A673 (cell line): Measurements from ENCODE around the gene S100A10. TPM values are rescaled to one million over a fixed set of nuclear protein-coding genes. Genes with fewer than 3 reads are reported as not detected.

ENCODE experiments used
- BruUV-seq: library from RNA; stranded (reverse); fragments of 400-500 nt; replicated peaks from 2 replicates; lab custom pipeline; 2021; lab: Mats Ljungman, UMichigan
- CTCF ChIA-PET: fragments of 300-600 bp; sonication (Branson Sonifier 250); formaldehyde crosslinking; loops from one replicate; lab custom pipeline; 2022; ENCODE audit warnings: antibody characterized with exemption; lab: Charles Lee
- POLR2A ChIA-PET: fragments of 300-600 bp; sonication (Branson Sonifier 250); formaldehyde crosslinking; loops from one replicate; lab custom pipeline; 2022; ENCODE audit warnings: antibody characterized with exemption; ENCODE audit not compliant: low non-redundant PET; lab: Charles Lee
- DNase-seq: peaks from one replicate; pipeline ENCODE4 v3.0.0-alpha.2; 2015; ENCODE audit warnings: low spot score
- H3K27ac ChIP-seq: fragments of 200-600 bp; sonication (generic); 2 replicates; pipeline ENCODE4 v1.5.1; 2016; ENCODE audit warnings: mixed run types, low read depth, mild to moderate bottlenecking, mixed read lengths, antibody characterized with exemption, low read length; ENCODE audit not compliant: poor library complexity, severe bottlenecking
- H3K27me3 ChIP-seq: fragments of 200-600 bp; sonication (generic); replicated peaks from 2 replicates; pipeline ENCODE4 v1.6.1; 2017; ENCODE audit warnings: mixed run types, low read depth, mild to moderate bottlenecking, mixed read lengths, antibody characterized with exemption, low read length; ENCODE audit not compliant: insufficient read depth, poor library complexity
- H3K36me3 ChIP-seq: fragments of 200-600 bp; sonication (generic); 2 replicates; pipeline ENCODE4 v1.6.1; 2016; ENCODE audit warnings: mixed run types, mild to moderate bottlenecking, mixed read lengths, antibody characterized with exemption, low read length; ENCODE audit not compliant: insufficient read depth, poor library complexity, severe bottlenecking
- H3K4me1 ChIP-seq: fragments of 200-600 bp; sonication (generic); 2 replicates; pipeline ENCODE4 v1.6.1; 2017; ENCODE audit warnings: mixed run types, mild to moderate bottlenecking, mixed read lengths, antibody characterized with exemption, low read length; ENCODE audit not compliant: insufficient read depth, poor library complexity, severe bottlenecking
- H3K4me3 ChIP-seq: fragments of 200-600 bp; sonication (generic); 2 replicates; pipeline ENCODE4 v1.5.1; 2016; ENCODE audit warnings: low read depth, mixed run types, mild to moderate bottlenecking, mixed read lengths, low read length; ENCODE audit not compliant: poor library complexity, severe bottlenecking
- H3K9me3 ChIP-seq: fragments of 200-600 bp; sonication (generic); 2 replicates; pipeline ENCODE4 v1.6.1; 2016; ENCODE audit warnings: mixed run types, low read depth, mild to moderate bottlenecking, mixed read lengths, antibody characterized with exemption, low read length; ENCODE audit not compliant: poor library complexity, severe bottlenecking
- EZH2 ChIP-seq: fragments of 200-600 bp; sonication (generic); IDR thresholded peaks from 2 replicates; pipeline ENCODE4 v1.6.1; 2017; ENCODE audit warnings: borderline replicate concordance, low read depth, mild to moderate bottlenecking, mixed read lengths, antibody characterized with exemption, low read length; ENCODE audit not compliant: poor library complexity, severe bottlenecking
- intact Hi-C: fragments of 100-400 bp; cut with micrococcal nuclease; formaldehyde crosslinking; loops from one replicate; pipeline ENCODE4 v1.10.0; 2022; ENCODE audit not compliant: unreplicated experiment
- total RNA-seq: library from RNA; stranded (reverse); gene quantifications from 2 replicates; pipeline ENCODE4 v1.2.3, GENCODE V29; 2021
- TF ChIP-seq, protein P1 (sequence below): fragments of 300-800, 200-600 bp; sonication (generic); conservative IDR thresholded peaks from 2 replicates; pipeline ENCODE4 v1.5.1; 2017; ENCODE audit warnings: low read depth, mild to moderate bottlenecking, antibody characterized with exemption, low read length, moderate library complexity, mixed read lengths

Gene S100A10
- total RNA-seq, 1 experiment from 2014 or later: 42.4 TPM

DNA sequence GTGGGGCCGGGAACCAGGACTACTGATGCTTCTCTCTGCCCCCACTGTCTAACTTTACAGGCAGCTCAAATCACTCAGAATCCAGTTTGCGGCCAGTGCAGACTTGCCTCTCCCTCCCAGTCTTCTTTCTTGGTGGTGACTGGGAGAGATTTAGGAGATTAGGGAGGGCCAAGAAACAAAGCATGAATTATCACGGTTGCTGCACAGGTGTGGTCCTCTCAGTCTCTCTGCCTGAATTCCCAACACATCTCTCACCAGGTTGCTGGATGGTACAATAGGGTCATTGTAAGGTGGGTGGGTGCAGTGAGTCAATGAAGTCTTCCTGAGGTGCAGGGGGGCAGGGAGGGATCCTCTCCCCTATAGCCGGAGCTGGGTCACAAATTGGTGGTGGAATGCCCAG lies 30.6 kb upstream of the S100A10 start:
- Histone ChIP-seq H3K27ac (no peak overlapping the region), H3K4me3 (no peak overlapping the region), H3K4me1 (peaks cover 5% of the 10 kb centered on the region), H3K36me3 (no peaks in the 10 kb centered on the region), H3K9me3 (no peaks in the 10 kb centered on the region), H3K27me3 (no peaks in the 10 kb centered on the region)
- intact Hi-C loops: no loop called here
- DNase-seq: no peak
- CTCF ChIA-PET: interaction anchor here (1.0 kb wide), 1 partner anchor 10 kb away, joined by 3 read pairs; no protein-coding TSS in a partner anchor
- no TSS peak for BruUV-seq
- TF ChIP-seq, protein P1, sequence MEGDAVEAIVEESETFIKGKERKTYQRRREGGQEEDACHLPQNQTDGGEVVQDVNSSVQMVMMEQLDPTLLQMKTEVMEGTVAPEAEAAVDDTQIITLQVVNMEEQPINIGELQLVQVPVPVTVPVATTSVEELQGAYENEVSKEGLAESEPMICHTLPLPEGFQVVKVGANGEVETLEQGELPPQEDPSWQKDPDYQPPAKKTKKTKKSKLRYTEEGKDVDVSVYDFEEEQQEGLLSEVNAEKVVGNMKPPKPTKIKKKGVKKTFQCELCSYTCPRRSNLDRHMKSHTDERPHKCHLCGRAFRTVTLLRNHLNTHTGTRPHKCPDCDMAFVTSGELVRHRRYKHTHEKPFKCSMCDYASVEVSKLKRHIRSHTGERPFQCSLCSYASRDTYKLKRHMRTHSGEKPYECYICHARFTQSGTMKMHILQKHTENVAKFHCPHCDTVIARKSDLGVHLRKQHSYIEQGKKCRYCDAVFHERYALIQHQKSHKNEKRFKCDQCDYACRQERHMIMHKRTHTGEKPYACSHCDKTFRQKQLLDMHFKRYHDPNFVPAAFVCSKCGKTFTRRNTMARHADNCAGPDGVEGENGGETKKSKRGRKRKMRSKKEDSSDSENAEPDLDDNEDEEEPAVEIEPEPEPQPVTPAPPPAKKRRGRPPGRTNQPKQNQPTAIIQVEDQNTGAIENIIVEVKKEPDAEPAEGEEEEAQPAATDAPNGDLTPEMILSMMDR: no peak
- no peak for TF ChIP-seq EZH2
- POLR2A ChIA-PET: no interaction called here

DNA sequence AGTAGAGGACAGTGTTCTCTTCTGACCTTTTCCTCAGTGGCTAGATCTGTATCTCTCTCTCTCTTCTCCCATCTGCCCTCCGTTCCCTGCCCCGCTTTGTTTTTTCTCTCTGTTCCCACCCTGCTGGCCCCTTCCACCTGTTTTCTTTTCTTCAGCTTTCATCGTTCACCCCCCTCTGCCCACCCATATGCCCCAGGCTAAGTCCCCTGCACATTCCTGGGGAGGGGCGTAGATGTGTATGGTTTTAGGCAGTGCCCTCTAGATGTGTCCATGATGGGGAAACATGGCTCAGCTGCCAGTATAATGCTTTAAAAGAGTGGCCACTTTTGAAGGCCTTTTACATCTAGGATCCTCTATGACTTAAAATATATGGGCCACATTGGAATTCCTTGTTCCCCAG lies 29.6 kb upstream of the S100A10 start:
- no peaks in the 10 kb centered on the region for H3K4me1 ChIP-seq
- no peak for DNase-seq
- H3K27me3 ChIP-seq: no peaks in the 10 kb centered on the region
- no peak overlapping the region for H3K4me3 ChIP-seq
- no peaks in the 10 kb centered on the region for H3K9me3 ChIP-seq
- no peaks in the 10 kb centered on the region for H3K36me3 ChIP-seq
- H3K27ac ChIP-seq: no peak overlapping the region
- TF ChIP-seq EZH2: no peak
- TF ChIP-seq, protein P1: no peak
- intact Hi-C loops: no loop called here
- ChIA-PET POLR2A (no interaction called here), CTCF (interaction anchor here (1.0 kb wide), 1 partner anchor 11 kb away, joined by 3 read pairs; no protein-coding TSS in a partner anchor)
- BruUV-seq: no TSS peak

DNA sequence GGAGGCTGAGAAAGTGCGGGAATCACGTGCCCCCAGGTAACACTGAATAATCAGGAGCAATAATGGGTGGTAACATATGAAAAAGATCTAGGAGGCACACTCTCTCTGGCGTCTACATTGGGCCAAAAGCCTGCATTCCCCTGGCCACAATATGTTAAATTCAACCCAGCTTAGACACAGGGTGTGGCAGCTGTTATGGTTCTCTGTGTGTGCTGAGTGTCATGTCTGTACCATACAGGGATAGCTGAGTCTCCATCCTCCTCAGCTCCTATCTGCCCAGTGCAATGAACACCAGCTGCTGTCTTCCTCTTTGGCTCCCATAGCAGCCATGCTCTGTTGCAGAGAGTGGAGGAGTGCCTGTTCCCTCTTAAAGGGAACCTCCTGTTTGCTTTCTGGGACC lies 28.8 kb upstream of the S100A10 start:
- no peaks in the 10 kb centered on the region for H3K27me3 ChIP-seq
- no peak for DNase-seq
- TF ChIP-seq, protein P1: no peak
- no peak for TF ChIP-seq EZH2
- intact Hi-C loops: no loop called here
- ChIA-PET POLR2A (no interaction called here), CTCF (no interaction called here)
- H3K9me3 ChIP-seq: no peaks in the 10 kb centered on the region
- no peak overlapping the region for H3K4me3 ChIP-seq
- no peaks in the 10 kb centered on the region for H3K36me3 ChIP-seq
- H3K4me1 ChIP-seq: no peaks in the 10 kb centered on the region
- BruUV-seq: no TSS peak
- no peak overlapping the region for H3K27ac ChIP-seq
